Measurements from ENCODE around the gene KCNQ1OT1. TPM values are rescaled to one million over a fixed set of nuclear protein-coding genes. Genes with fewer than 3 reads are reported as not detected.

KCNQ1OT1 gene
- total RNA-seq, 1 donor from 2014 or later, result 14.3 TPM

GRCh38 chr11:2716376-2717095 lies 16.7 kb upstream of the KCNQ1OT1 start:
- no peak for TF ChIP-seq CTCF (IDR thresholded peaks at IDR 0.05; ENCODE audit: partially characterized antibody, unreplicated experiment)
- H3K4me1 Mint-ChIP-seq (ENCODE audit: low read depth, unreplicated experiment), result peaks cover 10% of the 10 kb centered on the region
- H3K9me3 Mint-ChIP-seq (ENCODE audit: unreplicated experiment), result peaks cover 4% of the 10 kb centered on the region
- H3K4me3 Mint-ChIP-seq (ENCODE audit: unreplicated experiment), result no peak overlapping the region
- DNase-seq, result no peak
- no peaks in the 10 kb centered on the region for H3K36me3 Mint-ChIP-seq (ENCODE audit: unreplicated experiment)
- no peak overlapping the region for H3K27ac Mint-ChIP-seq (ENCODE audit: unreplicated experiment)
- H3K27me3 Mint-ChIP-seq (ENCODE audit: unreplicated experiment), result peaks cover 2% of the 10 kb centered on the region

GRCh38 chr11:2715716-2716350 lies 16.0 kb upstream of the KCNQ1OT1 start:
- peaks cover 10% of the 10 kb centered on the region for H3K4me1 Mint-ChIP-seq (ENCODE audit: low read depth, unreplicated experiment)
- peaks cover 2% of the 10 kb centered on the region for H3K27me3 Mint-ChIP-seq (ENCODE audit: unreplicated experiment)
- no peak overlapping the region for H3K27ac Mint-ChIP-seq (ENCODE audit: unreplicated experiment)
- H3K9me3 Mint-ChIP-seq (ENCODE audit: unreplicated experiment), result peaks cover 4% of the 10 kb centered on the region
- no peak for TF ChIP-seq CTCF (IDR thresholded peaks at IDR 0.05; ENCODE audit: partially characterized antibody, unreplicated experiment)
- no peaks in the 10 kb centered on the region for H3K36me3 Mint-ChIP-seq (ENCODE audit: unreplicated experiment)
- no peak overlapping the region for H3K4me3 Mint-ChIP-seq (ENCODE audit: unreplicated experiment)
- DNase-seq, result no peak

GRCh38 chr11:2714871-2715270 lies 15.1 kb upstream of the KCNQ1OT1 start:
- H3K27me3 Mint-ChIP-seq (ENCODE audit: unreplicated experiment), result peaks cover 2% of the 10 kb centered on the region
- no peak for TF ChIP-seq CTCF (IDR thresholded peaks at IDR 0.05; ENCODE audit: partially characterized antibody, unreplicated experiment)
- DNase-seq, result no peak
- peaks cover 10% of the 10 kb centered on the region for H3K4me1 Mint-ChIP-seq (ENCODE audit: low read depth, unreplicated experiment)
- no peak overlapping the region for H3K4me3 Mint-ChIP-seq (ENCODE audit: unreplicated experiment)
- no peak overlapping the region for H3K27ac Mint-ChIP-seq (ENCODE audit: unreplicated experiment)
- no peaks in the 10 kb centered on the region for H3K36me3 Mint-ChIP-seq (ENCODE audit: unreplicated experiment)
- peaks cover 4% of the 10 kb centered on the region for H3K9me3 Mint-ChIP-seq (ENCODE audit: unreplicated experiment)

GRCh38 chr11:2714463-2714800 lies 14.6 kb upstream of the KCNQ1OT1 start:
- no peak overlapping the region for H3K4me3 Mint-ChIP-seq (ENCODE audit: unreplicated experiment)
- H3K36me3 Mint-ChIP-seq (ENCODE audit: unreplicated experiment), result peaks cover 4% of the 10 kb centered on the region
- no peak for TF ChIP-seq CTCF (IDR thresholded peaks at IDR 0.05; ENCODE audit: partially characterized antibody, unreplicated experiment)
- no peak overlapping the region for H3K27ac Mint-ChIP-seq (ENCODE audit: unreplicated experiment)
- H3K27me3 Mint-ChIP-seq (ENCODE audit: unreplicated experiment), result peaks cover 2% of the 10 kb centered on the region
- peaks cover 11% of the 10 kb centered on the region for H3K4me1 Mint-ChIP-seq (ENCODE audit: low read depth, unreplicated experiment)
- H3K9me3 Mint-ChIP-seq (ENCODE audit: unreplicated experiment), result peaks cover 4% of the 10 kb centered on the region
- no peak for DNase-seq

Data from glutamatergic neuron (in vitro differentiated cells).